ENCODE results near the gene RFTN1. TPM values are rescaled to one million over a fixed set of nuclear protein-coding genes. Genes with fewer than 3 reads are reported as not detected.

Gene RFTN1
- total RNA-seq, 2 experiments from 2014 or later, result 81.8 to 152 TPM

GRCh38 chr3:16501376-16501775, 12.1 kb downstream of the RFTN1 start:
- H3K4me3 ChIP-seq (ENCODE audit: low read depth, low read length, poor library complexity, severe bottlenecking), result no peak overlapping the region
- TF ChIP-seq EZH2phosphoT487 (IDR thresholded peaks at IDR 0.05; ENCODE audit: borderline replicate concordance, low read depth, low read length) (no peak), CTCF (conservative IDR thresholded peaks at IDR 0.05; ENCODE audit: low read length) (no peak)
- BruUV-seq (replicated peaks), result no TSS peak
- peaks cover 38% of the 10 kb centered on the region for H4K20me1 ChIP-seq (ENCODE audit: insufficient read depth, low read length)
- CTCF ChIA-PET (ENCODE audit: unreplicated experiment), result no interaction called here
- peaks cover 100% of the 10 kb centered on the region for H3K36me3 ChIP-seq (ENCODE audit: insufficient read depth, low read length)
- intact Hi-C loops (cut with micrococcal nuclease; ENCODE audit: unreplicated experiment), result no loop called here
- H3K4me2 ChIP-seq (ENCODE audit: low read length), result no peak overlapping the region
- POLR2A ChIA-PET, result interaction anchor here (0.6 to 7.9 kb wide), 6 partner anchors 8 to 88 kb away, joined by 3 to 69 read pairs (median 4); no protein-coding TSS in a partner anchor
- H3K9me2 ChIP-seq (ENCODE audit: insufficient read depth, low read length), result no peaks in the 10 kb centered on the region
- H3K79me2 ChIP-seq (ENCODE audit: insufficient read depth, low read depth, low read length), result peaks cover 100% of the 10 kb centered on the region
- H3K27ac ChIP-seq (ENCODE audit: low read depth, low read length, poor library complexity, severe bottlenecking), result no peak overlapping the region
- H3K4me1 ChIP-seq (ENCODE audit: insufficient read depth, low read length, poor library complexity, severe bottlenecking), result peaks cover 95% of the 10 kb centered on the region
- no peak overlapping the region for H2AFZ ChIP-seq (ENCODE audit: low read length)
- H3K9me3 ChIP-seq (ENCODE audit: low read length), result no peaks in the 10 kb centered on the region
- no peak for DNase-seq (ENCODE audit: low spot score)

DNA sequence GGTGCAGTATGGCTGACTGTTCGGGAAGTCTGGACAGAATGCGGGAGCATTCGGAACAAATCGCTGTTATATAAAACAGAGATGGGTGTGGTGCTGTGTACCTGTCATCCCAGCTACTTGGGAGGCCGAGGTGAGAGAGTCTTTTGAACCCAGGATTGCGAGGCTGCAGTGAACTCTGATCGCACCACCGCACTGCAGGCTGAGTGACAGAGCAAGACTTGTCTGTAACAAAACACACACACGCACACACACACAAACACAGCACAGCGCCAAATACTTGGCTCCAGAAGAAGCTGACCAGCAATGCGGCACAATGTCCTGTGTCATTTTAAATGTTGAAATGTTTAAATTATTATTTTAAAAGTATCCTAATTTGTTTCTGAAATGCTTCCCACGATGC, 12.6 kb downstream of the RFTN1 start:
- Histone ChIP-seq H4K20me1 (ENCODE audit: insufficient read depth, low read length) (peaks cover 43% of the 10 kb centered on the region), H2AFZ (ENCODE audit: low read length) (no peak overlapping the region), H3K4me2 (ENCODE audit: low read length) (no peak overlapping the region), H3K27ac (ENCODE audit: low read depth, low read length, poor library complexity, severe bottlenecking) (no peak overlapping the region), H3K36me3 (ENCODE audit: insufficient read depth, low read length) (peaks cover 100% of the 10 kb centered on the region), H3K4me3 (ENCODE audit: low read depth, low read length, poor library complexity, severe bottlenecking) (no peak overlapping the region), H3K4me1 (ENCODE audit: insufficient read depth, low read length, poor library complexity, severe bottlenecking) (peaks cover 95% of the 10 kb centered on the region), H3K9me2 (ENCODE audit: insufficient read depth, low read length) (no peaks in the 10 kb centered on the region), H3K79me2 (ENCODE audit: insufficient read depth, low read depth, low read length) (peaks cover 100% of the 10 kb centered on the region), H3K9me3 (ENCODE audit: low read length) (no peaks in the 10 kb centered on the region)
- BruUV-seq (replicated peaks), result no TSS peak
- TF ChIP-seq CTCF (conservative IDR thresholded peaks at IDR 0.05; ENCODE audit: low read length) (no peak), EZH2phosphoT487 (IDR thresholded peaks at IDR 0.05; ENCODE audit: borderline replicate concordance, low read depth, low read length) (no peak)
- DNase-seq (ENCODE audit: low spot score), result no peak
- POLR2A ChIA-PET, result interaction anchor here (0.7 to 7.9 kb wide), 6 partner anchors 8 to 51 kb away, joined by 3 to 69 read pairs (median 3); no protein-coding TSS in a partner anchor
- intact Hi-C loops (cut with micrococcal nuclease; ENCODE audit: unreplicated experiment), result no loop called here
- CTCF ChIA-PET (ENCODE audit: unreplicated experiment), result no interaction called here

DNA sequence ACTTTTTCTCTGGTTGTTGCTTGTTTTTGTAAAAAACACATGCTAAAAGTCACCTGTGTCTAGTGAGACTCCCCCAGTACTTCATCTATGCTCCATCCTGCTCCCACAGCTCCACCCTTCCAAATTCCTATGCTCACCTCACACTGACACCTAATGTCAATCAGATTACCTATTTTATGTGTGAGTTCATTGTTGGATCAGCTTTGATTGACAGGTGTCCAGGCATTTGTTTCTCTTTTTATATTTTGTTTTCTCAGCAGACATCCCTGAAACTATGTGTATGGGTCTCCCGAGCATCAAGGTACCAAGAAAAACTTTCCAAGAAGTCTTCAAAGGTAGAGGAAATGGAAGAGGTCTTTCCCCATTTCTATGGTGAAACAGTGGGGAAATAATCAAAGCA, 13.4 kb downstream of the RFTN1 start:
- Histone ChIP-seq H2AFZ (ENCODE audit: low read length) (no peak overlapping the region), H3K9me2 (ENCODE audit: insufficient read depth, low read length) (no peaks in the 10 kb centered on the region), H4K20me1 (ENCODE audit: insufficient read depth, low read length) (peaks cover 46% of the 10 kb centered on the region), H3K36me3 (ENCODE audit: insufficient read depth, low read length) (peaks cover 100% of the 10 kb centered on the region), H3K4me1 (ENCODE audit: insufficient read depth, low read length, poor library complexity, severe bottlenecking) (peaks cover 95% of the 10 kb centered on the region), H3K9me3 (ENCODE audit: low read length) (no peaks in the 10 kb centered on the region), H3K27ac (ENCODE audit: low read depth, low read length, poor library complexity, severe bottlenecking) (no peak overlapping the region), H3K4me2 (ENCODE audit: low read length) (0 out of 2 replicates have a peak overlapping the region, but pooled peaks have one; percentile 35), H3K79me2 (ENCODE audit: insufficient read depth, low read depth, low read length) (peaks cover 100% of the 10 kb centered on the region), H3K4me3 (ENCODE audit: low read depth, low read length, poor library complexity, severe bottlenecking) (no peak overlapping the region)
- no TSS peak for BruUV-seq (replicated peaks)
- intact Hi-C loops (cut with micrococcal nuclease; ENCODE audit: unreplicated experiment), result no loop called here
- no peak for TF ChIP-seq EZH2phosphoT487 (IDR thresholded peaks at IDR 0.05; ENCODE audit: borderline replicate concordance, low read depth, low read length)
- no peak for TF ChIP-seq CTCF (conservative IDR thresholded peaks at IDR 0.05; ENCODE audit: low read length)
- CTCF ChIA-PET (ENCODE audit: unreplicated experiment), result interaction anchor here (1.6 kb wide), 1 partner anchor 12 kb away, joined by 3 read pairs; no protein-coding TSS in a partner anchor
- POLR2A ChIA-PET, result interaction anchor here (0.7 to 7.9 kb wide), 5 partner anchors 8 to 69 kb away, joined by 3 to 69 read pairs (median 5); no protein-coding TSS in a partner anchor
- no peak for DNase-seq (ENCODE audit: low spot score)

All from OCI-LY7 (cell line).